OCI-LY3 (cell line): ENCODE measurements around the gene SEC16A.

Experiments used
- H2AFZ ChIP-seq: fragments of 200-600, 300-600 bp; shearing (Covaris generic); 2 replicates; pipeline ENCODE4 v1.6.0; 2014; ENCODE audit warnings: antibody characterized with exemption, low read depth, low read length
- H3K27ac ChIP-seq: fragments of 200-600, 300-600 bp; sonication (generic); 2 replicates; pipeline ENCODE4 v1.5.1; 2014; ENCODE audit warnings: mild to moderate bottlenecking, low read length, moderate library complexity, mixed read lengths
- H3K27me3 ChIP-seq: fragments of 200-600, 300-600 bp; sonication (generic); 2 replicates; pipeline ENCODE4 v1.6.1; 2014; ENCODE audit warnings: low read depth, low read length, mixed read lengths
- H3K36me3 ChIP-seq: fragments of 200-600, 300-600 bp; sonication (generic); replicated peaks from 2 replicates; pipeline ENCODE3; 2014; ENCODE audit warnings: low read depth, low read length, mixed read lengths
- H3K4me1 ChIP-seq: fragments of 300-600, 200-600 bp; sonication (generic); 2 replicates; pipeline ENCODE4 v1.6.1; 2014; ENCODE audit warnings: low read length, mixed read lengths
- H3K4me2 ChIP-seq: fragments of 200-600, 300-600 bp; sonication (generic); 2 replicates; pipeline ENCODE4 v1.6.1; 2014; ENCODE audit warnings: low read length, mixed read lengths
- H3K4me3 ChIP-seq: fragments of 300-600, 200-600 bp; sonication (generic); 2 replicates; pipeline ENCODE4 v1.5.1; 2014; ENCODE audit warnings: antibody characterized with exemption, mild to moderate bottlenecking, low read length, moderate library complexity
- H3K79me2 ChIP-seq: fragments of 300-600, 200-600 bp; shearing (Covaris generic); 2 replicates; pipeline ENCODE4 v1.6.1; 2014; ENCODE audit warnings: mild to moderate bottlenecking, low read length, mixed read lengths
- H3K9ac ChIP-seq: fragments of 300-600, 200-600 bp; shearing (Covaris generic); 2 replicates; pipeline ENCODE4 v1.6.0; 2014; ENCODE audit warnings: mild to moderate bottlenecking, low read length, moderate library complexity
- H3K9me3 ChIP-seq: fragments of 200-600, 300-600 bp; shearing (Covaris generic); 2 replicates; pipeline ENCODE4 v1.6.1; 2014; ENCODE audit warnings: low read length, mixed read lengths; ENCODE audit not compliant: insufficient read depth
- H4K20me1 ChIP-seq: fragments of 200-600, 300-600 bp; sonication (generic); 2 replicates; pipeline ENCODE4 v1.6.1; 2016; ENCODE audit warnings: low read length, mixed read lengths; ENCODE audit not compliant: insufficient read depth
- EZH2phosphoT487 ChIP-seq: fragments of 200-600 bp; shearing (Covaris generic); IDR thresholded peaks from 2 replicates; pipeline ENCODE4 v1.6.1; 2018; ENCODE audit warnings: antibody characterized with exemption, mixed run types, low read depth
- TF ChIP-seq, protein P1 (sequence below): fragments of 200-600, 300-600 bp; sonication (generic); IDR thresholded peaks from 2 replicates; pipeline ENCODE4 v1.5.1; 2014; ENCODE audit warnings: antibody characterized with exemption, low read length, low read depth

Gene SEC16A

DNA sequence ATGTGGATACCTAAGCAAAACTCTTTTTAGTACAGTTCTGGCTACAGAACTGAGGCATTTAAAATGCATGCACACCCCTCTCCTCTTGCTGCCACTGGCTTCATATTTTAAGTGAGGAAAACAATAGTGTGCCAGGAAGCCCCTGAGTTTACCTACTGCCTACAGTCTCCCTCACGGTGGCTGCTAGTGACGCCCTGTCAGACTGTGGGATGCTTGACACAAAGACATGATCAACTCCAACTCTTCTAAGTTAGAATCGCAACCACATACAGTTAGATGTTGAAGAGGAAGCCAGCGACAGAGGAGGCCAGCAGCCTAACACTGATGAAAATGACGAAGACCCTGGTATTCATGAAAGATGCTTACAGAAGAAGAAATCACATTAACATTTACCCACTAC is 1.3 kb downstream of the SEC16A start:
- H3K9me3 ChIP-seq: no peaks in the 10 kb centered on the region
- H3K27ac ChIP-seq: peak overlapping the region; percentile 89
- H3K36me3 ChIP-seq: peaks cover 22% of the 10 kb centered on the region
- TF ChIP-seq, protein P1, sequence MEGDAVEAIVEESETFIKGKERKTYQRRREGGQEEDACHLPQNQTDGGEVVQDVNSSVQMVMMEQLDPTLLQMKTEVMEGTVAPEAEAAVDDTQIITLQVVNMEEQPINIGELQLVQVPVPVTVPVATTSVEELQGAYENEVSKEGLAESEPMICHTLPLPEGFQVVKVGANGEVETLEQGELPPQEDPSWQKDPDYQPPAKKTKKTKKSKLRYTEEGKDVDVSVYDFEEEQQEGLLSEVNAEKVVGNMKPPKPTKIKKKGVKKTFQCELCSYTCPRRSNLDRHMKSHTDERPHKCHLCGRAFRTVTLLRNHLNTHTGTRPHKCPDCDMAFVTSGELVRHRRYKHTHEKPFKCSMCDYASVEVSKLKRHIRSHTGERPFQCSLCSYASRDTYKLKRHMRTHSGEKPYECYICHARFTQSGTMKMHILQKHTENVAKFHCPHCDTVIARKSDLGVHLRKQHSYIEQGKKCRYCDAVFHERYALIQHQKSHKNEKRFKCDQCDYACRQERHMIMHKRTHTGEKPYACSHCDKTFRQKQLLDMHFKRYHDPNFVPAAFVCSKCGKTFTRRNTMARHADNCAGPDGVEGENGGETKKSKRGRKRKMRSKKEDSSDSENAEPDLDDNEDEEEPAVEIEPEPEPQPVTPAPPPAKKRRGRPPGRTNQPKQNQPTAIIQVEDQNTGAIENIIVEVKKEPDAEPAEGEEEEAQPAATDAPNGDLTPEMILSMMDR: no peak
- TF ChIP-seq EZH2phosphoT487: no peak
- peaks cover 53% of the 10 kb centered on the region for H4K20me1 ChIP-seq
- H3K4me3 ChIP-seq: peak overlapping the region; percentile 98
- peaks cover 63% of the 10 kb centered on the region for H3K79me2 ChIP-seq
- H3K27me3 ChIP-seq: no peaks in the 10 kb centered on the region
- H3K4me1 ChIP-seq: peaks cover 13% of the 10 kb centered on the region
- H3K9ac ChIP-seq: peak overlapping the region; percentile 95
- H3K4me2 ChIP-seq: peak overlapping the region; percentile 99
- no peak overlapping the region for H2AFZ ChIP-seq

DNA sequence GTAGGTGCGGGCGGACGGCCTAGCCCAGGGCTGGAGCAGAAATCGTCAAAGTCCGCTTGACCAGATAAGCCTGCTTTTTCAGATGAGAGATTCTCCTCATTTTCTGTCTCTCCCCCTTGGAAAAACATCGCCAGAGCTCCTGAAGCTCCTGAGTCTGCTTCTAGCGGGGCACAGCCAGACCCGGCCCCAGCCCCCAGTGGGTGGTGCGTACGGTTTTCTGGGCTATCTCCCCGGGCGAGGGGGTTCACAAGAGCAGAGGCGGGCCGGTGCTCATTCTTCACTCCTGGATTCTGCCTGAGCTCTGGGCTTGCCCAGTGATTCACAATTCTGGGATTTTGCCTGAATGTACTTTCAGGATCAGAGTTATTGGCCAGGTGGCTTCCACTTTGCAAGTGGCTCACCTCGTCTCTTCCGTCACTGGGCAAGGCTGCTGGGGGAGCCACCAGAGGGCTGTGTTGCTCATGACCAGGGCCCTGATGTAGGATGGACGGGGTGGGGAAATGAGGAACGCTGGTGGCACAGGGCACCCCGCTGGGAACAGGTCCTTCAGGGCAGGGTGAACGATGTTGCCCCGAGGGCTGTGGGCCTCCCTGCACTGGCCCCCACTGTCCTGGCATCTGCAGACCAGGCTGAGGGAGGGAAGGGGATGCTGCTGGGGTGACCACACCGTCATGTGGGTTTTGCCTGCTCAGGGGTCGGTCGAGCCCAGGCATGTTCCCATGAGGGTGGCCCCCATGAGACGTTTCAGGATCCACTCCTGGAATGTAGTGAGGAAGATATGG is 6.3 kb downstream of the SEC16A start:
- no peak overlapping the region for H3K9ac ChIP-seq
- H3K9me3 ChIP-seq: no peaks in the 10 kb centered on the region
- no peak overlapping the region for H3K4me2 ChIP-seq
- no peaks in the 10 kb centered on the region for H3K27me3 ChIP-seq
- H3K79me2 ChIP-seq: peaks cover 100% of the 10 kb centered on the region
- H2AFZ ChIP-seq: no peak overlapping the region
- peaks cover 3% of the 10 kb centered on the region for H3K4me1 ChIP-seq
- no peak overlapping the region for H3K4me3 ChIP-seq
- H3K36me3 ChIP-seq: peaks cover 72% of the 10 kb centered on the region
- no peak overlapping the region for H3K27ac ChIP-seq
- TF ChIP-seq EZH2phosphoT487: no peak
- TF ChIP-seq, protein P1: no peak
- peaks cover 90% of the 10 kb centered on the region for H4K20me1 ChIP-seq

DNA sequence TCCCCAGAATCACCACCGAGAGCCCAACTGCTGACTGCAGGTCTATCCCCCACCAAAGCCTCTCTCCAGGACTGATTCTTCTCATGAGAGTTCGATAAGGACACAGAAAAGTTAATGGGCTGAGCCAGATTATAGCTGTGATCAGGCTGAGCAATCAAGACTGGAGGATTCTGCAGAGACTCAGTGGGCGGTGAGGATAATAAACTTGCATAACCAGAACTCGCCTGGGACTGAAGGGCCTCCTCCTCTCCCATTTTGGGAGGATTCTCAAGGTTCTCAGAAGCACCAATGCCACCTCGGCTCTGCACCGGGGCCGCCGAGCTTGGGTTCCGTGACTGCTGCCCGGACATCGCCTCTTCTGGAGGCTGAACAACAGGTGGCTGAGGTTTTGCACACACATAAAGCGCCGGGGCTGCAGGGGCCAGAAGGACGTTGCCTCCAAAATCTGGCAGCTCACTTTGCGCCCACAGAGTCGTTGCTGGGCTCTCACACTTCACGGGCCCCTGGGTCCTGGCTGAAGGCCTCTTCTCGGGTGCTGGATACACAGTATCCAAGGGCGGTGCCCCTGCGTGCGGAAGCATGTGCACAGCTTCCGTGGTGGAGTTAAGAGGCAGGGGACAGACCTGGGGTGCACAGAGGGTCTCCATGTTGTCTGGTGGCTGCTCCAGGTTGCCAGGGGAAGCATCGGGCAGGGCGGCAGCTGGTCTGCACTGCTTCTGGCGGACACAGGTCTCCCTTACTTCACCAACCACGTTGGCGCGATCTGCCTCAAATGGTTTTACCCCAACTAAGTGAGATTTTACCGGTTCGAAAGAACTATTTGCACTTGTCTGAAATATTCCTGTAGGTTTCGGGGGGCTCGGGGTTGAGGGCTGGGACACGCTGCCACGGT is 7.6 kb downstream of the SEC16A start:
- no peak overlapping the region for H3K9ac ChIP-seq
- H3K4me1 ChIP-seq: no peaks in the 10 kb centered on the region
- H3K27me3 ChIP-seq: no peaks in the 10 kb centered on the region
- H3K4me3 ChIP-seq: no peak overlapping the region
- H3K9me3 ChIP-seq: no peaks in the 10 kb centered on the region
- peaks cover 99% of the 10 kb centered on the region for H3K79me2 ChIP-seq
- H3K27ac ChIP-seq: no peak overlapping the region
- H3K36me3 ChIP-seq: peaks cover 81% of the 10 kb centered on the region
- no peak overlapping the region for H2AFZ ChIP-seq
- H4K20me1 ChIP-seq: peaks cover 91% of the 10 kb centered on the region
- no peak overlapping the region for H3K4me2 ChIP-seq
- TF ChIP-seq, protein P1: no peak
- no peak for TF ChIP-seq EZH2phosphoT487

DNA sequence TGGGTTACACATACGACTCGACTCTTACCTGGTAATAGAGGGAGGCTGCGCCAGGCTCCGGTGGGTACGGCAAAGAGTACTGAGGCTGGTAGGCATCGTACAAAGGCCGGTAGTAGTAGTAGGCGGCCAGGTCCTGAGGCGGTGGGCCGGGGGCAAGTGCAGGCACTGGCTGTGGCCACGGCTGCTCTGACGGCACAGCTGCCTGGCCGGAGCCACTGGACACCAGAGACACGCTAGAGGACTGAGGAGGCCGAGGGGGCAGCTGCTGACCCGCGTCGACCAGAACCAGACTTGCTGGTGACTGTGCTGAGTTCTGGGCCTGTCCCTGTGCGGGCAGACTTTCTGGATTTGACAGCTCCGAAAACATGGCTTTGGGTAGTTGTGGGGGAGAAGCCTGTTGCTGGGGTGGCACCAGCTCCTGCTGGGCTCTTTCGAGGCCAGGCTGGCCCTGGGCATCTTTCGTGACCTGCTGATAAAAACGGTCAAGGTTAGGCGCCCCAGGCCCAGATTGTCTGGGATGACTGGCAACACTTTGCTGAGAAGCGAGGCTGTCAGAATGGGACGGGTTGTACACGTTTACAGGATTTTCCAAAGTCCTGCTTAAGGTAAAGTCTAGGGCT is 8.7 kb downstream of the SEC16A start:
- H3K27ac ChIP-seq: no peak overlapping the region
- H4K20me1 ChIP-seq: peaks cover 90% of the 10 kb centered on the region
- peaks cover 83% of the 10 kb centered on the region for H3K36me3 ChIP-seq
- H3K27me3 ChIP-seq: no peaks in the 10 kb centered on the region
- H3K4me1 ChIP-seq: no peaks in the 10 kb centered on the region
- H3K9me3 ChIP-seq: no peaks in the 10 kb centered on the region
- H2AFZ ChIP-seq: no peak overlapping the region
- TF ChIP-seq, protein P1: no peak
- no peak for TF ChIP-seq EZH2phosphoT487
- no peak overlapping the region for H3K4me3 ChIP-seq
- no peak overlapping the region for H3K4me2 ChIP-seq
- peaks cover 98% of the 10 kb centered on the region for H3K79me2 ChIP-seq
- no peak overlapping the region for H3K9ac ChIP-seq
